CD4-positive, alpha-beta T cell treated with Interleukin-15 for 4 hours (primary cell): ENCODE data around the gene B4GALNT3.
A peak's percentile ranks its signal among the peaks of the same experiment; 100 is the strongest.
"Not testable (repeated sequence)": the region's sequence is repeated elsewhere in the genome, so short reads cannot be mapped to it uniquely, and the experiment has no call there.

ENCODE experiments used
- DNase-seq: peaks from one replicate; pipeline ENCODE4 v3.0.0-alpha.2; 2020; ENCODE audit warnings: low spot score

The B4GALNT3 gene

GRCh38 chr12:459430-460258, at the start of gene B4GALNT3:
Gene B4GALNT3, plus strand, starts transcription at chr12:459939. Its CDS starts 438 bp downstream, at chr12:460377.
- peak; percentile 31 for DNase-seq

GRCh38 chr12:414859-415258, 44.9 kb upstream of the B4GALNT3 start:
- DNase-seq = no peak

GRCh38 chr12:418432-418831, 41.3 kb upstream of the B4GALNT3 start:
- DNase-seq = no peak

- DNase-seq = no peak
Observed at GRCh38 chr12:422526-422925, 37.2 kb upstream of the B4GALNT3 start.

- not testable (repeated sequence) for DNase-seq
Observed at GRCh38 chr12:435737-436136, 24.0 kb upstream of the B4GALNT3 start.

- peak; percentile 59 for DNase-seq
Observed at GRCh38 chr12:442235-442884, 17.4 kb upstream of the B4GALNT3 start.

- no peak for DNase-seq
Observed at GRCh38 chr12:447141-447540, 12.6 kb upstream of the B4GALNT3 start.

GRCh38 chr12:449203-449602, 10.5 kb upstream of the B4GALNT3 start:
- no peak for DNase-seq

GRCh38 chr12:450438-450837, 9.3 kb upstream of the B4GALNT3 start:
- DNase-seq = no peak

- peak; percentile 37 for DNase-seq
Observed at GRCh38 chr12:452667-453210, 7.0 kb upstream of the B4GALNT3 start.

GRCh38 chr12:454833-455232, 4.9 kb upstream of the B4GALNT3 start:
- no peak for DNase-seq

GRCh38 chr12:455821-456220, 3.9 kb upstream of the B4GALNT3 start:
- DNase-seq = no peak

GRCh38 chr12:457676-458075, 2.1 kb upstream of the B4GALNT3 start:
- DNase-seq = no peak

GRCh38 chr12:459050-459429, 699 bp upstream of the B4GALNT3 start:
- no peak for DNase-seq

- peak; percentile 17 for DNase-seq
Observed at GRCh38 chr12:460261-461230, 807 bp downstream of the B4GALNT3 start.

- DNase-seq = no peak
Observed at GRCh38 chr12:461425-461824, 1.7 kb downstream of the B4GALNT3 start.

- no peak for DNase-seq
Observed at GRCh38 chr12:462936-463705, 3.4 kb downstream of the B4GALNT3 start.

- no peak for DNase-seq
Observed at GRCh38 chr12:464484-465267, 4.9 kb downstream of the B4GALNT3 start.

GRCh38 chr12:466039-466438, 6.3 kb downstream of the B4GALNT3 start:
- no peak for DNase-seq

GRCh38 chr12:466762-467161, 7.0 kb downstream of the B4GALNT3 start:
- DNase-seq = no peak
